Adrenal gland (tissue), 12 donors: ENCODE measurements around the gene KCTD2. TPM values are rescaled to one million over a fixed set of nuclear protein-coding genes. Genes with fewer than 3 reads are reported as not detected.

Source experiments
- DNase-seq, 7 donors: peaks; one replicate each; pipeline ENCODE4 v3.0.0-alpha.2; 2019 to 2020
- H3K27ac ChIP-seq, 5 donors: fragments of 200-600 bp; sonication (generic) in 4 of 5; 1 replicate in 3 of 5; 2 replicates in 2 of 5; pipeline versions ENCODE4 v1.5.1 to v1.8.0; 2016 to 2020; ENCODE audit warnings: mild to moderate bottlenecking in 1 of 5
- H3K27me3 ChIP-seq: fragments of 200-600 bp; 2 replicates; pipeline ENCODE4 v1.8.0; 2021
- H3K36me3 ChIP-seq, 2 donors: fragments of 200-600 bp; replicated peaks in 1 of 2; 1 replicate in 1 of 2; 2 replicates in 1 of 2; pipeline versions ENCODE4 v1.5.1 to v1.8.0; 2018 to 2022
- H3K4me1 ChIP-seq, 2 donors: fragments of 200-600 bp; replicated peaks in 1 of 2; 1 replicate in 1 of 2; 2 replicates in 1 of 2; pipeline versions ENCODE4 v1.5.1 to v1.8.0; 2018 to 2021
- H3K4me3 ChIP-seq, 4 donors: fragments of 200-600 bp; sonication (generic) in 3 of 4; one replicate each; pipeline ENCODE4 v1.5.1; 2016 to 2018
- H3K9me3 ChIP-seq, 3 donors: fragments of 200-600 bp; sonication (generic) in 1 of 3; replicated peaks in 1 of 3; 1 replicate in 2 of 3; 2 replicates in 1 of 3; pipeline versions ENCODE4 v1.5.1 to v1.8.0; 2016 to 2021
- POLR2A ChIP-seq, 2 donors: fragments of 450-650 bp; IDR thresholded peaks; one replicate each; pipeline ENCODE4 v1.6.1; 2017; ENCODE audit warnings: antibody characterized with exemption in 2 of 2, mild to moderate bottlenecking in 2 of 2, moderate library complexity in 1 of 2
- WGBS, 4 donors: extraction: QIAGEN DNeasy Blood & Tissue Kit in 2 of 4; methylation state at CpG; one replicate each; pipeline versions ENCODE4 v1.1.5 to v1.1.7; 2013 to 2017; 5-methylcytosine and 5-hydroxymethylcytosine counted together
- intact Hi-C, 2 donors: fragments of 100-400 bp; cut with DNase I; formaldehyde crosslinking; loops; one replicate each; pipeline versions ENCODE4 v1.14.1 to v1.15.0; 2022 to 2023
- polyA plus RNA-seq, 3 donors: library from polyadenylated mRNA; stranded (reverse); fragments of 200-250 nt in 2 of 3; fragments of 350-450 nt in 1 of 3; fragmentation: Illumina TruSeq in 1 of 3; extraction: RNeasy Lipid Tissue Mini Kit (QIAGEN cat#74804) in 1 of 3; gene quantifications; one replicate each; pipeline ENCODE4 v1.2.3, GENCODE V29; 2013 to 2014
- total RNA-seq, 9 donors: library from RNA; depleted of rRNA in 4 of 9; stranded (reverse); fragments of >200 nt in 4 of 9; fragments of 120-200 nt in 1 of 9; fragmentation: NEBNext Ultra II Directional in 1 of 9; extraction: Animal tissue kit (Norgen Biotek cat#: 25700) in 1 of 9; gene quantifications; one replicate each; pipeline versions ENCODE4 v1.1.0 to v1.2.4, GENCODE V29; 2013 to 2023
- TF ChIP-seq, protein P1 (sequence below), 6 experiments: fragments of 450-650 bp in 4 of 6; fragments of 200-600 bp in 2 of 6; sonication (generic) in 1 of 6; IDR thresholded peaks; 1 replicate in 5 of 6; 2 replicates in 1 of 6; pipeline versions ENCODE4 v1.5.1 to v1.8.0; 2016 to 2021; ENCODE audit warnings: antibody characterized with exemption in 6 of 6, mild to moderate bottlenecking in 2 of 6, moderate library complexity in 1 of 6
- donor health status: healthy with polysubstance abuse.
- donor health status: Bipolar disorder and iron deficiency.
- donor health status: DM: yes; HTN: yes; CAD: no.
- donor health status: DM: no; HTN: no; CAD: no.
- donor health status: DM: no; HTN: no; CAD: no.
- donor health status: DM: yes; HTN: yes; CAD: no.

KCTD2 gene
- total and polyA plus RNA-seq, 12 donors: 20.6 to 52.4 (median 40.5) TPM

DNA sequence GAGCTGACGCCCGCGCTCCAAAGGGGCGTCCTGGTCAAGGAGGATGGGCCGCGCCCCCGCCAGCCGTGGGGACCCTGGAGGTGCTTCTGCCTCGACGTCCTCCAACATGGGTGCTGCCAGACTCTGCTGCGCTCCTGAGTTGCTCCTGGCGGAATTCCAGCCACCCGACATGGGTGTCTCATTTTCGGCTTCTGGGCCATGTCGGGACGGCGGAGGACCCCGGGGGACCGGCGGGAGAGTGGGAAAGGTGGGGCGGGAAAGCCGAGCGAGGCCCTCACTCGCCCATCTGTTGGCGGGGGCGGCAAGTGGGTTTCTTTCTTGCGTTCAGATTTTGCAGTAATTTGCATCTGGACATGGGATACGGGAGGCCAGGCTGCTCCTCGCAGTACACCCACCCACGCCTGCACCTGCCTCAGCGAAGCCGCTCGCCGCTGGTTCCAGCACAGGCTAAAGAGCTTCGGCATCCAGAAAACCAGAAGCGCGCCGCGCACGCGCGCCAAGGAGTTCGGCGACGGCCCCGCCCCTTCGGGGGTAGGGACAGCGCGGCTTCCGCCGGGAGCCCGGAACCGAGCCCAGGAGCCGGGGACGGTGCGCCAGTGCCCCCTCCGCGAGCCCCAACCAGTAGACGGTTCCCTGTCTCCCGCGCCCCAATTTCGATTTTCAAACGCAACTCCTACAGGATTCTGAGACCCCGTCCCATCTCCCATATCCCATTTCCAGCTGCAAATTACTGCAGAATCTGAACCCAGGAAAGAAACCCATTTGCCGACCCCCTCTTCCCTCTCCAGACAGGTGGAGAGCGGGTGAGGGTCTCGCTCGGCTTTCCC lies 62.6 kb downstream of the KCTD2 start, which contains the start of gene ARMC7:
Gene ARMC7, plus strand, starts transcription at position 563 of the 827 bp plus-strand sequence. CDS start 320 bp downstream, outside the sequence.
- intact Hi-C loops: loop anchor here (5.0 to 10.0 kb wide), 6 partner anchors 47 to 145 kb away; partner anchors contain the start of gene NUP85 (in 1 of the 2)
- no peaks in the 10 kb centered on the region for H3K9me3 ChIP-seq
- no peaks in the 10 kb centered on the region for H3K36me3 ChIP-seq
- 1% methylated on average over 44 to 68 of the region's 68 CpGs for WGBS, 4 donors
- TF ChIP-seq POLR2A (IDR thresholded peaks at IDR 0.05): peak in 1 of 2 donors; percentile 52
- TF ChIP-seq, protein P1, sequence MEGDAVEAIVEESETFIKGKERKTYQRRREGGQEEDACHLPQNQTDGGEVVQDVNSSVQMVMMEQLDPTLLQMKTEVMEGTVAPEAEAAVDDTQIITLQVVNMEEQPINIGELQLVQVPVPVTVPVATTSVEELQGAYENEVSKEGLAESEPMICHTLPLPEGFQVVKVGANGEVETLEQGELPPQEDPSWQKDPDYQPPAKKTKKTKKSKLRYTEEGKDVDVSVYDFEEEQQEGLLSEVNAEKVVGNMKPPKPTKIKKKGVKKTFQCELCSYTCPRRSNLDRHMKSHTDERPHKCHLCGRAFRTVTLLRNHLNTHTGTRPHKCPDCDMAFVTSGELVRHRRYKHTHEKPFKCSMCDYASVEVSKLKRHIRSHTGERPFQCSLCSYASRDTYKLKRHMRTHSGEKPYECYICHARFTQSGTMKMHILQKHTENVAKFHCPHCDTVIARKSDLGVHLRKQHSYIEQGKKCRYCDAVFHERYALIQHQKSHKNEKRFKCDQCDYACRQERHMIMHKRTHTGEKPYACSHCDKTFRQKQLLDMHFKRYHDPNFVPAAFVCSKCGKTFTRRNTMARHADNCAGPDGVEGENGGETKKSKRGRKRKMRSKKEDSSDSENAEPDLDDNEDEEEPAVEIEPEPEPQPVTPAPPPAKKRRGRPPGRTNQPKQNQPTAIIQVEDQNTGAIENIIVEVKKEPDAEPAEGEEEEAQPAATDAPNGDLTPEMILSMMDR (IDR thresholded peaks at IDR 0.05): no peak
- H3K4me1 ChIP-seq: peaks cover 0 to 25% of the 10 kb centered on the region in 2 donors
- peak; percentile 84 to 93 (median 89) for DNase-seq
- H3K27me3 ChIP-seq: no peaks in the 10 kb centered on the region
- H3K27ac ChIP-seq: peak within 1 kb of the TSS in 2 of 5 donors; percentile 60 to 65
- H3K4me3 ChIP-seq: peak within 1 kb of the TSS in 3 of 4 donors; percentile 51 to 92 (median 85)

DNA sequence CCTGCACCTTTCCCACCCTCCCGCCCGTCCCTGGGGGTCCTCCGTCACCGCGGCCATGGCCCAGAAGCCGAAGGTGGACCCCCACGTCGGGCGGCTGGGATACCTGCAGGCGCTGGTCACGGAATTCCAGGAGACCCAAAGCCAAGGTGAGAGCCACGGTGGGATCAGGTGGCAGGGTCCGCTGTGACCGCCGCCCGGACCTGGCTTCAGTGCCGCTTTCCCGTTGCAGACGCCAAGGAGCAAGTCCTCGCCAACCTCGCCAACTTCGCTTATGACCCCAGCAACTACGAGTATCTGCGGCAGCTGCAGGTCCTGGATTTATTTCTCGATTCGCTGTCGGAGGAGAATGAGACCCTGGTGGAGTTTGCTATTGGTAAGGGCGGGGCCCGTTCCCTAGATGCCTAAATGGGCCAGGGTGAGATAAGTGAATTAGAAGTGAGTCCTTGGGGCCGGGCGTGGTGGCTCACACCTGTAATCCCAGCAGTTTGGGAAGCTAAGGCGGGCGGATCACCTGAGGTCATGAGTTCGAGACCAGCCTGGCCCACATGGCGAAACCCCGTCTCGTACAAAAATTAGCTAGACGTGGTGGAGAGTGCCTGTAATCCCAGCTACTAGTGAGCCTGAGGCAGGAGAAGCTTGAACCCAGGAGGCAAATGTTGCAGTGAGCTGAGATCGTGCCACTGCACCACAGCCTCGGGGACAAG lies 63.4 kb downstream of the KCTD2 start:
- no peaks in the 10 kb centered on the region for H3K36me3 ChIP-seq
- peaks cover 0 to 26% of the 10 kb centered on the region in 2 donors for H3K4me1 ChIP-seq
- peak overlapping the region in 3 of 4 donors; percentile 51 to 92 (median 85) for H3K4me3 ChIP-seq
- 21 to 38% (median 26%) methylated on average over 23 to 40 of the region's 40 CpGs for WGBS, 4 donors
- no peaks in the 10 kb centered on the region for H3K9me3 ChIP-seq
- H3K27me3 ChIP-seq: no peaks in the 10 kb centered on the region
- peak overlapping the region in 2 of 5 donors; percentile 60 to 65 for H3K27ac ChIP-seq
- intact Hi-C loops: loop anchor here (5.0 to 10.0 kb wide), 3 partner anchors 62 to 94 kb away; partner anchors contain the start of gene NUP85 (in 1 of the 2)
- DNase-seq: peak in 2 of 7 donors; percentile 42 to 44
- no peak for TF ChIP-seq POLR2A (IDR thresholded peaks at IDR 0.05)

DNA sequence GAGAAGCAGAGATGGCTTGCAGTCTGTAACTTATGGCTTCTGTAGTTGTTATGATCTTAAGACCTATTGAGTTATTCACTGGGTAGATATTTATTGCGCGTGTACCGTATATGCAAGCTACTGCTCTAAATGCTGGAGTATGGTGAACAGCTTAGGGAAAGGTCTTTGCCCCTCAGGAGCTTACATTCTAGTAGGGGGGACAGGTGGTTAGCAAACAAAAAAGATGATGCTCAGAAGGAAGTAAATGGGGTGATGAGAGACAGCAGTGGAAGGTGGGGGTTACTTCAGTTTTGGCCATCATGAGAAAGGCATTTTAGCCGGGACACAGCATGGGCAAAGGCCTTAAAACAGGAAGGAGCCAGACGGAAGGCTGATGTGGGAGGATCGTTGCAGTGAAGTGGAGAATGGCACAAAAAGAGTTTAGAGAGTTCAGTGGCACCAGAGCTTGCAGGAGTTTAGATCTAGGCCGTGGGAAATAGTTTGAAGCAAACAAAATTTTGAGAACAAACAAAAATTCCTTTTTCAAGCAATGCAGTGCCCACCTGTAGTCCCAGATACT lies 64.8 kb downstream of the KCTD2 start:
- Histone ChIP-seq H3K9me3 (no peaks in the 10 kb centered on the region), H3K27ac (no peak overlapping the region), H3K27me3 (no peaks in the 10 kb centered on the region), H3K4me3 (no peak overlapping the region), H3K36me3 (no peaks in the 10 kb centered on the region), H3K4me1 (peaks cover 0 to 26% of the 10 kb centered on the region in 2 donors)
- 79 to 89% (median 84%) methylated on average over 7 of the region's 7 CpGs for WGBS, 4 donors
- intact Hi-C loops: loop anchor here (5.0 to 10.0 kb wide), 3 partner anchors 60 to 93 kb away; partner anchors contain the start of gene NUP85 (in 1 of the 2)
- DNase-seq: no peak
- TF ChIP-seq, protein P1 (IDR thresholded peaks at IDR 0.05): no peak
- TF ChIP-seq POLR2A (IDR thresholded peaks at IDR 0.05): no peak

DNA sequence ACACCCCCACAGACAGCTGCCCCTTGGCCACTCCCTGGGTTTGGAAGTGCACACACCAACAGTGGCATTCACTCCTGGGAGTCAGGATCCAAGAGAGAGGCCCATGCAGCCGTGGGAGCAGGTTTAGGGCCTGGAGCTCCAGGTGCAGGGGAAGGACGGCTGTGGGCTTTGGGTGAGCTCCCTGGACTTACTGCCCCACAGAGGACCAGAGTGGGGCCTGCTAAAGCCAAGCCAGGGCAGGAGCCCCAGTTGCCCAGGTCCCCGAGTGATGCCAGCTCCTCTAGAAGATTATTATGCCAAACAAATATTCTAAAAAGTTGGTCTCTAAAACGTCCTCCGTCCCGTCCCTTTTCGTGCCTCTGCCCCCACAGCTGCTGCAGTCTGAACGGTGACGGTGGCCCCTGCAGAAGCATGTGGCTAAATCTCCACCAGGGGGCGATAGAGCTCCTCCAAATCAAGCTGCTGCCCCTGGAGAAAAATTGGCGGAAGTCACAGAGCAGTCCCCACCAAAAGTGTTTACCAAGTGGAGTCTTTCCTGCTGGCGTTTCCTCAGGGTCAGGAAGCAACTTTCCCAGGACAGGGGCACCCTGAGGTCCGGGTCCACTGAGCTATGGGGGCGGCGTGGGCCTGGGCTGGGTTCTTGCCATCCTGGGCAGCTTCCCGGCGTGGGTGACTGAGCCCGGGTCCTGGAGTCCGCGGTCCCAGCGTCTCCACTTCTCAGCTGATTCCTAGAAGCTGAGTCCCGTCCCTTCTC lies 67.0 kb downstream of the KCTD2 start:
- TF ChIP-seq, protein P1 (IDR thresholded peaks at IDR 0.05): peak; percentile 93 to 99 (median 94)
- TF ChIP-seq POLR2A (IDR thresholded peaks at IDR 0.05): no peak
- intact Hi-C loops: loop anchor here (5.0 to 10.0 kb wide), 3 partner anchors 58 to 91 kb away; partner anchors contain the start of gene NUP85 (in 1 of the 2)
- Histone ChIP-seq H3K27ac (peak overlapping the region in 3 of 5 donors; percentile 35 to 85 (median 76)), H3K9me3 (no peaks in the 10 kb centered on the region), H3K4me1 (peaks cover 0 to 25% of the 10 kb centered on the region in 2 donors), H3K4me3 (peak overlapping the region in 2 of 4 donors; percentile 8 to 68), H3K36me3 (no peaks in the 10 kb centered on the region), H3K27me3 (no peaks in the 10 kb centered on the region)
- 1 to 6% (median 3%) methylated on average over 19 to 22 of the region's 22 CpGs for WGBS, 4 donors
- DNase-seq: peak; percentile 87 to 96 (median 90)
